NCI-H748 (cell line): ENCODE measurements around the gene PTPRF.

Experiments
- DNase-seq: peaks from one replicate; lab custom pipeline; 2025; ENCODE audit not compliant: unreplicated experiment; lab: John Stamatoyannopoulos, UW

PTPRF gene

DNA sequence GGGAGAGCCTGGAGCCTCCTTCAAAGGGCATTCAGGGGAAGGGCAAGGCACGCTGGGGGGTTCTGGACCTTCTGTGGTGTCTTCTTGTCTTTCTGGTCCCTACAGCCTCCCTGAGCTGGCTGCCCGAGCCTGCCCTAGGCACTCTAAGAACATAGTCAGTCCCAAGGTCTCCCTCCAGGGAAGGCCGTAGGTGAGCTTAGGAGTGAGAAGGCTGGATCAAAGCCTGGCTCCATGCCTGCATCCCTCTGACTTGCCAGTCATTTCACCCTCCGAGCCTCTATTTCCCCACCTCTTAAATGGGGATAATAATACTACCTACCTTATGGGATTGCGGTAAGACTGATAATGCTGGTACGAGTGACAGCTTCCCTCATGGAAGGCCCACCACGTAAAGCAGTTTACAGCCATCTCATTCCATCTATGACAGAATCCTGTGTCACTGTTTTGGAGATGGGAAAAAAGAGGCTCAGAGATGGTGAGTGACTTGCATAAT, 20.8 kb downstream of the PTPRF start:
- no peak for DNase-seq

DNA sequence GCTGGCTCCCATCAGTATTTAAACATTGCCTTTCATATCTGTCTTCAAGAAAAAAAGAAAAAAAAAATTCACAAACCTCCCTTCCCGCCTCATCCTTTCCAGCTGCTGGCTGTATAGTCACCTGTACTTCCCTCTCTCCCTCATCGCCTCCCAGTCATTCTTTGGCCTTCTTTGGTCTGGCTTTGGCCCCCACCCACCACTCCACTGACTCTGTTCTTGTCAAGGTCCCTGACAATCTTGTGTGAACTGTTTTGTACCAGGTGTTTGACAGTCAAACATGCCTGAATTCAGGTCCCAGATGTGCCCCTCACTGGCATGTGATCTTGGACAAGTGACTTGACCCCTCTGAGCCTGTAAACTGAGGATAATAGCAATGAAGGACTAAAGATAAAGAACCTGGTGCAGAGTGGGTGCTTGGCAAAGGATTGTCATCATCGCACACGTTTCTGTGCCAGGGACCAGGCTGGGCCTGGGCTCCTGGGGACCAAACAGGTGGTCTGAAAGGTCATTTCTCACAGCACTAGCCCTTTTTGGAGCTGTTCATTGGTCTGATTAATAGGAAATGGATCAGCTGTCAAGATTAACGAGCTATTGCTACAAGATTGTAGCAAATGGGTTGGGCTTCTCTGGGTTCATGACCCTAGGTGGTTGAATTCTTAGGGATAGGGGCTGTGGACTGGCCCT, 21.5 kb downstream of the PTPRF start:
- no peak for DNase-seq

DNA sequence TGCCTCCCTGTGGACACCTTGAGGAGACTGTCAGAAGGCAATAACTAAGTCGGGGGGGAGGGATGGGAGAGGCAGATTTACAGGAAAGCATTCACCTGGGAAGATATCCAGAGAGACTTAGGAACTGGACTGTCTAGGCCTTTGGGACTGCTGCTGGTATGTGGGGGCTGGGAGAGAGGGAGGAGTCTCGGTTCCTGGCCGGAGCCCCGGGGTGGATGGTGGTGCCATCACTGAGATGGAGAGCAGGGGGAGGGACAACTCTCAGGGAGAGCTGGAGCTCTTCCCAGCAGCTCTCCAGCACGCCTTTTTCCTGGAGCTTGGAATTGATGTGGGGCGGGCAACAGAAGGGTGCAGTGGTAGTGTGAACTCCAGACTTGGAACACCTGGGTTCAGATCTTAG, 22.1 kb downstream of the PTPRF start:
- no peak for DNase-seq

DNA sequence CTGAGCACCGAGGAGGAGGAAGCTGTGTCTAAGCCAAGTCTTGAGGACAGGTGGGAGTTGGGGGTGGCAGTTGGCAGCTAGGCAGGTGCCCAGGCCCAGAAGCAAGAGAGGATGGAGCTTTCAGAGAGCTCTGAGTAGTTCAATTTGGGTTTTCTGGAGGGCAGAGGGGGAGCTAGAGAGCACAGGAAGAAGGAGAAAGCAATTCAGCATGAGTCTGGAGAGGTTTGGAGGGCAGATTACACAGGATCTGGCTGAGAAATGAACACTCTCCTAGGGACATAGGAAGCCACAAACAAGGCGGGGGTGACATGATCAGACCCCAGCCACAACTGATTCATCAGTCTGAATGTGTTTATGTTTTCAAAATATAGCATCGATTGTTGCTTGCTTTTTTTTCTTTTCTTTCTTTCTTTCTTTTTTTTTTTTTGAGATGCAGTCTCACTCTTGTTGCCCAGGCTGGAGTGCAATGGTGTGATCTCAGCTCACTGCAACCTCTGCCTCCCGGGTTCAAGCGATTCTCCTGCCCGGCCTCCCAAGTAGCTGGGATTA, 23.8 kb downstream of the PTPRF start:
- peak; percentile 57 for DNase-seq

DNA sequence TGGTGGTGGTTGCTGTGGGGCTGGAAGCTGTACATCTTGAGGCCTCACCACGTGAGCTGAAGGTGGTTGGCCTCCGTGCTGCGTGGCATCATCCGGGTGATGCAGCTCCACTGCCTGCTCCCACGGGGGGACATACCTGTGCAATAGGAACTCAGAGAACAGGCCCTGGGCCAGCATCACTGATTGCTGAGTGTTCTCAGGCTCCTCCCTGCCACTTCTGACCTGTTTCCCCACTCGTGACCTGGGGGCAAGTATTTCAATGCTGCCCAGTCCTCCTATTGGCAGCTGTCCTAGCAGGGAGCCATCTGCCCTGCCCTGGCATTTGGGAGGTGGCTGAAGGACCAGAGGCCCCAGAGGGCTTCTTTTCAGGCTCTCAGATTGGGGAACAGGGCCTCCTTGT, 26.1 kb downstream of the PTPRF start:
- no peak for DNase-seq

DNA sequence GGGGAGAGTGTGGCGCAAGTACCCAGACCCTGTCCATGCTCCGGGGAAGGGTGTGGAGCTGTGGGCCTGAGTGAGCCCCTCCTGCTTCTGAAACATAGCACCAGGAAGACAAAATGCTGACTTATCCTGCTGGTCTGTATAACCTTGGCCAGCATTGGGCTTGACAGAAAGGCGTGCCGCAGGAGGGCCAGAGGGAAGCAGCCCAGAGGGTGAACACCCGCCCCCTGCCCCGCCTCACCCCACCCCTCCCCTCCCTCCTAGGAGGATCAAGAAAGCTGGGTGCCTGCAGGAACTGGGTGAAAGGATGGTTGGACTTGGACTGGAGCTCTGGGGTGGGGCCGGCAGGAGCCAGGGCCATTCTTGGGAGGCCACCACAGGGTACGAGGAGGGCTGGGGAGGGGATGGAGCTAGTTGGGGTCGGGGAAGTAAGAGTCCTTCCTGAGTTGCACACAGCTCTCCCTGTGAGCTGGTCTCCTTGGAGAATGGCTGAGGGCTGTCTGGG, 27.1 kb downstream of the PTPRF start:
- DNase-seq, result peak; percentile 54

DNA sequence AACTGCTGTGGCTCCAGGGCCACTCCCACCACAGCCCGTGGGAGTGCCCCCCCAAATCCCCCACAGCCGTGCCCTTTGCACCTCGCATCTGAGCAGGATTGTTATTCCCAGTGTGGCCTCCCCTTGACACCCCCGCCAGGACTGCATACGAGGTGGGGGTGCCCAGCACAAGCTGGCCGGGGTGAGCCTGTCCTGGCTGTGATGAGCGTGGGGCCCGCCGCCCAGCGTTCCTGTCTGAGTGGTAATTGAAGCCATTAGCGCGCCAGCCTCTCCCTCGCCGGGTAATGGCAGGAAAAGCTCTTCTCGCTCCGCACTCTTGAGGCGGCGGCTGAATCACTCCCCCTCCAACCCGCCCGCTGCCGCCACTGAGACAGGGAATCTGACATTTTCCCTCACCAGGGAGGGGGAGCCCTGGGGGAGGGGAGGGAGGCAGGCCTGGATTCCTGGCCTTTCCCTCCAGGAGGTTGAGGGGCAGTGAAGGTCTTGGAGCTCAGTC, 27.7 kb downstream of the PTPRF start:
- DNase-seq, result peak; percentile 89

DNA sequence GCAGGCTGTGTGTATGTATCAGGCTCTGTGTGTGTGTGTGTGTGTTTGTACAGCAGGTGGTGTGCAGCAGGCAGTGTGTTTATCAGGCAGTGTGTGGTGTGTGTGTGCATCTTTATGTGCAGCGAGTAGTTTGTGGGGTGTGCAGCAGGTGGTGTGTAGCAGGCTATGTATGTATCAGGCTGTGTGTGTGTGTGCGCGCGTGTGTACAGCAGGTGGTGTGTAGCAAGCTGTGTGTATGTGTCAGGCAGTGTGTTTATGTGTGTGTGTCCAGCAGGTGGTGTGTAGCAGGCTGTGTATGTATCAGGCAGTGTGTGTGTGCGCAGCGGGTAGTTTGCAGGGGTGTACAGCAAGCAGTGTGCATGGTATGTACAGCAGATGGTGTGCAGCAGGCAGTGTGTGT, 29.0 kb downstream of the PTPRF start:
- no peak for DNase-seq

DNA sequence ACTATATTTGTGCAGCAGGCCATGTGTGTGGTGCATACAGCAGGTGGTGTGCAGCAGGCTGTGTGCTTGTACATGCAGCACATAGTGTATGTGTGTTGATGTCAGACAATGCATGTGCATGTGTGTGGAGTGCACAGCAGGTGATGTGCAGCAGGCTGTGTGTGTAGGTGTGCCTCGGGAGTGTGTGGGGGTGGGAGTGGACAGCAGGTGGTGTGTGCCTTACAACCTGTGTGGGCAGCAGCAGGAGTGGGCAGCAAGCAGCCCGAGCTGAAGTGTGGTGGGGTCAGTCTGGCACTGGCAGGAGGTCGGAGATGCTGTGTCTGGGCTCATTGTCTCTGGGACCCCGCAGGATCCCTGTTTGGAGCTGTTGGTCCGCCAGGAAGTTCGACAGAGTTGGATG, 29.6 kb downstream of the PTPRF start:
- no peak for DNase-seq

DNA sequence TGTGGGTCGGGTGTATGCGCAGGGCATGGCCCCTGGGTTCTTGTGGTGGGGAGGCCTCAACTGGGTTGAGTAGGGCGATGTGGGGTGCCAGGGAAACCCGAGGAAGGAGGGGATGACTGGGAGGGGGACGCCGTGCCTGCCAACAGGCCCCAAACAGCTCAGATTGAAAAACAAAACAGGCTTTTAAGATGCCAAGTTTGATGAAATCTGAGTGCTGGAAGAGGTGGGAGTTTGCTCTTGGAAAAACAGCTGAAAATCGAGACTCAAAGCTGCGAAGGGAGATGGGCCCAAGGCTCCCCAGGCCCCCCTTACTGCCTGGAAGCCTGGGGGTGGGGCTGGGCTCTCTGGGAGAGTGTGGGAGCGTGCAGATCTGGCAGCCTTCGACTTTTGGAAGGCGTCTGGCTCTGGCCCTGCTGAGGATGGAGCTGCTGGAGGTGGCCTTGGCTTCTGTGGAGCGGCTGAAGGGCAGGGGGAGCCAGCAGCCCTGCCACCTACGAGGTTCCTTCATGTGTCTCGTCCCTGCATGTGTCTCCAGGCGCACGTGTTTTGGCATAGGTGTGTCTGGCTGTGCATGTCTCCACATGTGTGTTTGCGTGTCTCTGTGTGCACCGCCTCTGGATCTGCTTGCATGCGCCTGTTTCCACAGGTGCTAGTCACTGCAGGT, 33.3 kb downstream of the PTPRF start:
- DNase-seq, result no peak

DNA sequence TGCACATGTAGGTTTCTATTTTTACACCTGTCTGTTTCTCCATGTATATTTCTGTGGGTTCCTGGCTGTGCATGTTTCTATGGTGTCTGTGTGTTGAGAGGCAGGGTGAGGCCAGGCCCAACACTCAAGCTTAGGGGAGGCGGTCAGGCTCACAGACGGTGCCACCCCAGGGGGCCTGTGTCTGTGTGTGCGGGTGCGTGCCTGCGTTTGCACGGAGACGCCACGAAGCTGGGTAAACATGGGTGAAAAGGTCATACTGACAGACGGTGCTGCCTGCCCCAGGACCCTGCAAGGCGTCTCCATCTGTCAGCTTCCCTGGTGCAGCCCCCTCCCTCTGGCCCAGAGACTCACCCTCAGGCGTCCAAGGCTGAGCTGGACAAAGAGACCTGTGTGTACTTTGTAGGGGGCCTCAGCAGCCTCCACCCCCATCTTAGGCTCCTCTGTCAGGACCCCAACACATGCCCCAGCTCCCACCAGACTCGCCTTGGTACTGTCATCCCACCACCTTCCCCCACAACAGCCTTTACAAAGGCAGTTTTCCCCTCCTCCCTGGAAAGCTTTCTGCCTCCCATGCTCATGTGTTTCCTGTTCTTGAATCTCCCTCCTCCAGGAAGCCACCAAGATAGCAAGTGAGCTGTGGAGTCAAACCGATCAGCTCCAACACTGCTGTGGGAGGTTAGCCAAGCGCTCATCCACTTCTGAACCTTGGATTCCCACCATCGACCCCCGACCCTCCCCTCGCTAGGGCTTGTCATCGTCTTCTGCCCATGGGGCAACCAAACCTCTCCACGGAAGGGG, 34.1 kb downstream of the PTPRF start:
- DNase-seq, result peak; percentile 89

DNA sequence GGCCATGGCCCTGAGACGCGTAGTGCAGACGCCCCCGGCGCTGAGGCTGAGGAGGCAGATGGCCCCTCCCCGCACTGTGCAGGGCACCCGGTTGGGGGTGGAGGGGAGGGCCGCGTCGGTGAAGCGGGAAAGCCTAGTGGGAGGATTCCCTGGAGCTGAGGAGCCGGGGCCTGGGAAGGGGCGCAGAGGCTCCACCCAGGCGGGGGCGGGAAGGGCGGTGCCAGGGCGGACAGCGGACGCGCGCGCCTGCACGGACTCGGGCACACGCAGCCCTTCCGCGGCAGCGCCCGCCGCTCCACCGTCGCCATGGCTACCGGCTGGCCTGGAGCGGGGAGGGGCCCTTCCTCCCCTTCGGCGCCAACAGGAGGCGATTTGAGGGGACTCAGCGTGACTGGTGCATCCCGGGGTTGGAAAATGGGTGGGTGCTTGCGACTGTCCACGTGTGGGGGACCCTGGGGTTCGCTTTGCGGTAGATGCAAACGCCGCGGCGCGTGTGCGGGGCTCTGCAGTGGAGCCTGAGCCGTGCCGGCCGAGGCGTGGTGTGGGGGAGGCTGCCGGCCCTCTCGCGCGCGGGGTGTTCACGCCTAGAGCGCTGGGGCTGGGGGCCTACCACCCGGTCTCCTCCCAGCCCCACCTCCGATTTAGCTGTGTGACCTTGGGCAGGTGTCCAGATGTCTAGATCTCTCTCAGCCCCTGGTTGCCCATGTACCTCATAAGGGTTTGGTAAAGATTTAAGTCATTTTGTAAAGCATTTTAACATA, 35.1 kb downstream of the PTPRF start:
- DNase-seq, result peak; percentile 100

DNA sequence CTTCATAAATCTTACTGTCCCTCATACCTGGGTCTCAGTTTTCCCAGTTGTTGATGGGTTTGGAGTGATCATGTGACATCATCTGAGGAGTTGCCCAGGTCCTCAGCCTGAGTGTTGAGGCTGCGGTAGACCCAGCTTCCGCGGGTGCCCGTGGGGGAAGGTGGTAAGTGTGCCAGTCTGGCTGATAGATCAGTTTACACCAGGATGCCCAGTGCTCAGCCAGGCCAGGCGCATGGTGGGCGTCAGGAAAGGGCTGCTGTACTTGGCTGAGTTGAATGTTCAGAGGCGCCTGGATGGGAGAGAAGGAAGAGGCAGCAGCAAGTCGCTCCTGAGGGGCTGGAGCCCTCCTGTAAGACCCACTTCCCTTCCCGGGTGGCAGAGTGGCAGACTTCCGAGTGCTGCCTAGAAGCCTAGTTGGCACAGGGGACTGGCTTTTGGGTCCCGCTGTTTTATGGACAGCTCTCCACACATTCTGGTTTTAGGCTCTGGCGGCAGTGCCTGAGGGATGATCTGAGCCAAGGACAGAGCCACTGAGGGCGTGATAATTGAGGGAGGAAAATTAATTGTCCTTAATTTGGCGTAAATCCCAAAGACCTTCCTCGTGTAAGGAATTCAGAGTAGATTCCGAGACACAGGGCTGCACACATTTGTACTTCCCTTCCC, 35.8 kb downstream of the PTPRF start:
- DNase-seq, result peak; percentile 74

DNA sequence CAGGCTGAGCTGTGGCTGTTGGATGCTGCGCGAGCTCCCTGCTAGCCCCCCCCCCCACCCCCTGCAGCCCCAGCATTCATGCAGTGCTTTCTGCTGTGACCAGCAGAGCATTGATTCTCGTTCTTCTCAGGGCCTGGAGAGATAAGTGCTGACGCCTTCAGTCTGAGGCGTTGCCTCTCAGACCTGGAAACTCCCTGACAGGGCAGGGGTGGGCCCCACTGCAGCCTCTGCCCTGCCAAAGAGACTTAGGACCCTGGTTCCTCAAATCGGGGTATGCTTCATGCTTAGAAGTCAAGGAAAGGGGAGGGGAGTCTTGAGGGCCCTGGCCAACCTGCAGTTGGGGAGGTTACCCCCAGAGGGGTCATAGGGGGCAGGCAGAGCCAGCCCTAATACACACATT, 38.5 kb downstream of the PTPRF start:
- no peak for DNase-seq

DNA sequence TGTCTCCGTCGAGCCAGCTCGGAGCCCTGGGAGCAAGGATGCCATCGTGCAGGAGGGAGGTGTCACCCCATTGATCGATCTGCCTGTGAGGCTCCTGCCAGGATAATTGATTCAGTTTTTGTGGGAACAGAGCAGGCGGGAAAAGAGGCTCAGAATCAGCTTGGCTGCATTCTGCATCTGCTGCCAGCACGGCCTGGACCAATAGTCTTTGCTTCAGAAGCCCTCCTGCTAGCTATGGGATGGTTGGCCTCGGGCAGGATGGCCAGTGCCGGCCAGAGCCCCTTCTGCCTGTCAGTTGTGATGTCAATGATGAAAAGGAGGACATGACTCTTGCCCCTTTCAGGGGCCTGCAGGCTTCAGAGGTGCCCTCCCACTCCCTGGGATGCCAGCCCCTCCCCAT, 39.6 kb downstream of the PTPRF start:
- DNase-seq, result no peak

DNA sequence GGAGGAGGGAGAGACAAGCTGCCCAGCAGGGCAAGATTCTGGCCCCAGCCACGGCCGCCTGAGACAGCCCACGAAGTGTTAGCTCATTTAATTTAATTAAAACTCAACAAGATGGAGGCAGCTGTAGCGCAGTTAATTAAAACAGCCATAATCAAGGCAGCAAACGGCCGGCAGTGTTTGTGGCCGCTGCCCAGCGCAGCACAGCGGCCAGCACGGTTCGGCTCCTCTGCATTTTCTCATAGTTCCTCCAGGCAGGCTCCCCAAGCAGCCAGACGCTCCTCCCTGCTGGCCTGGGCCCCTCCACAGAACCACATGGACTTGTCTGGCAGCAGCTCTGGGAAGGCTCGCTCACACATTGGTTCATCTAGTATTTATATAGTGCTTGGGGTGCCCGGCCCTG, 40.0 kb downstream of the PTPRF start:
- DNase-seq, result no peak

DNA sequence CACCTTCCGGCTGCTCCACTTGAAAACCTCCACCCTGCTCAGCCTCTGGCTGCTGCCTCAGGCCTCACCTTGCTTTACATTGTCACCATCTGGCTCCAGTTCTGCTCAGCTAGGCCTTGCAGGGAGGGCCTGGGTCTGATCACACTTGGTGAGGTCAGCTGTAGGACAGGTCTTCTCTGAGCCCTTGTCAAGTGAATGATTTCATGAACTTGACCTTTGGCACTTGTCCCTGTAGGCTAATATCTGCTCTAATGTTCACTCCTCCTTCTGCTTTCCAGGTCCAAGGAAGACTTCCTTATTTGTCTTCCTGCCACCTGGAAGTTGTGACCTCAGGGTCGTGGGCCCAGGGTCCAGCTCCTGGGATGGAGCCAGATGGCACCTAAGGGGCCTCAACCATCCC, 41.4 kb downstream of the PTPRF start:
- DNase-seq, result no peak

DNA sequence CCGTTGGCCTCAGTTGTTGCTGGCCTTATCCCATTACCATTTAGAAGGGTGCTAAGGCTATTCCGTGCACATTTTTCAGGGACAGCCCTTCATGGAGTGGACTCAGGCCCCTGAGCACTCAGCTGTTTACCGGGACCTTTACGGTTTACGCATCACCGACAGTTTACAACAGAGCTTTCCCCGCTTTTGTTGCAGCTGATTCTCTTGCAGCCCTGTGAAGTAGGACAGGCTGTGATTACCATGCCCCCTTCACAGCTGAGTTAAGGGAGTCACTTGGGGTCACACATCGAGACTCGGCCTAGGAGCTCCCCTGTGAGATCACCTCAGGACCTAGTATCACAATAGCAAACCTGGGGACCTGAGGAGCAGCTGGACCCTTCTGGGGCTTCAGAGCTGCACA, 41.9 kb downstream of the PTPRF start:
- no peak for DNase-seq

DNA sequence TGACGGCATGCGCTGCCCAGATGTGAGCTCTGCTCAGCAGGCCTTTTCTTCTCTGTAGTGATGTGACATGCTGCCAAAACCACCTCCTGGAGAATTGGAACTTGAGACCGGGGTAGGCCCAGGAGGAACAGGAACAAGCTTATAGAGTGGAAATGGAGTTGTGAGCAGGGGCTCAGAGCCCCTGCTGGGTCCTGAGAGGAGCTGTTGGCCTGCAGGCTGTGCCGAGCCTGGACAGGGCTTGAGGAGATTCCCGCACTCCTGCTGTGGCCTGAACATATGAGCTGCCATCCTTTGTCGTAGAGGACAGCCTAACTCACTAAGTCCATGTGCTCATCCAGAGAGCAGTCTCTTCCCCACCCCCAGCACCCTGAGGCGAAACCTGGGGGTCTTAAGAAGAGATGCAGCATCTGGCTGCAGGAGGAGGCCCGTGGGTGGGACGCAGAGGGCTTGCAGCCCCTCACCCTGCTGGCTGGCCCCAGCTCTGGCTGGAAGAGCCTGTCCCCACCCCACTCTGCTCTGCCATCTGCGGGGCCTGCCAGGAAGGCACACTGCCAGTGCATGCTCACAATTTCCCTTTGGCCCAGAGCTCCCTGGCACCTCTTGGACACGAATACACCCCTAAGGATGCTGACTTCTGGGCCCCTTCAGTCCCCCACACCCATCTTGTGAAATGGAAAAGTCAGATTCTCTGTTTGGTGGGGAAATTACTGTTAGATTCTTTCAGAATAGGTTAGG, 42.5 kb downstream of the PTPRF start:
- no peak for DNase-seq
